Measurements from ENCODE around the gene C5orf47. TPM values are rescaled to one million over a fixed set of nuclear protein-coding genes. Genes with fewer than 3 reads are reported as not detected.

The C5orf47 gene
- total RNA-seq, 1 donor from 2014 or later: not detected

GRCh38 chr5:173974688-173975239 is 14.2 kb upstream of the C5orf47 start:
- no peak overlapping the region for H3K4me3 Mint-ChIP-seq
- TF ChIP-seq CTCF (conservative IDR thresholded peaks at IDR 0.05): no peak
- peaks cover 26% of the 10 kb centered on the region for H3K27me3 Mint-ChIP-seq (ENCODE audit: low read depth)
- no peaks in the 10 kb centered on the region for H3K9me3 Mint-ChIP-seq
- H3K36me3 Mint-ChIP-seq (ENCODE audit: low read depth): no peaks in the 10 kb centered on the region
- DNase-seq (ENCODE audit: low read depth, low spot score): no peak
- no peak overlapping the region for H3K27ac Mint-ChIP-seq (ENCODE audit: unreplicated experiment)
- peaks cover 24% of the 10 kb centered on the region for H3K4me1 Mint-ChIP-seq

GRCh38 chr5:173981185-173981761 is 7.7 kb upstream of the C5orf47 start:
- Mint-ChIP-seq H3K27ac (ENCODE audit: unreplicated experiment) (no peak overlapping the region), H3K4me3 (no peak overlapping the region), H3K27me3 (ENCODE audit: low read depth) (peaks cover 26% of the 10 kb centered on the region), H3K4me1 (no peaks in the 10 kb centered on the region), H3K9me3 (peaks cover 7% of the 10 kb centered on the region), H3K36me3 (ENCODE audit: low read depth) (peaks cover 4% of the 10 kb centered on the region)
- no peak for TF ChIP-seq CTCF (conservative IDR thresholded peaks at IDR 0.05)
- DNase-seq (ENCODE audit: low read depth, low spot score): no peak

- H3K27me3 Mint-ChIP-seq (ENCODE audit: low read depth): peaks cover 13% of the 10 kb centered on the region
- H3K4me1 Mint-ChIP-seq: no peaks in the 10 kb centered on the region
- H3K27ac Mint-ChIP-seq (ENCODE audit: unreplicated experiment): no peak overlapping the region
- H3K36me3 Mint-ChIP-seq (ENCODE audit: low read depth): peaks cover 4% of the 10 kb centered on the region
- TF ChIP-seq CTCF (conservative IDR thresholded peaks at IDR 0.05): peak; percentile 47
- peaks cover 7% of the 10 kb centered on the region for H3K9me3 Mint-ChIP-seq
- no peak overlapping the region for H3K4me3 Mint-ChIP-seq
- no peak for DNase-seq (ENCODE audit: low read depth, low spot score)
These were observed 4.8 kb upstream of the C5orf47 start for GRCh38 chr5:173984218-173984617.

- DNase-seq (ENCODE audit: low read depth, low spot score): no peak
- Mint-ChIP-seq H3K4me3 (no peak overlapping the region), H3K27me3 (ENCODE audit: low read depth) (no peaks in the 10 kb centered on the region), H3K4me1 (no peaks in the 10 kb centered on the region), H3K27ac (ENCODE audit: unreplicated experiment) (no peak overlapping the region), H3K36me3 (ENCODE audit: low read depth) (no peaks in the 10 kb centered on the region), H3K9me3 (peaks cover 6% of the 10 kb centered on the region)
- no peak for TF ChIP-seq CTCF (conservative IDR thresholded peaks at IDR 0.05)
These were observed 587 bp downstream of the C5orf47 start for GRCh38 chr5:173989432-173990082.

- Mint-ChIP-seq H3K36me3 (ENCODE audit: low read depth) (no peaks in the 10 kb centered on the region), H3K4me3 (no peak overlapping the region), H3K27ac (ENCODE audit: unreplicated experiment) (peak overlapping the region; percentile 5), H3K9me3 (no peaks in the 10 kb centered on the region), H3K4me1 (no peaks in the 10 kb centered on the region), H3K27me3 (ENCODE audit: low read depth) (peaks cover 28% of the 10 kb centered on the region)
- no peak for TF ChIP-seq CTCF (conservative IDR thresholded peaks at IDR 0.05)
- DNase-seq (ENCODE audit: low read depth, low spot score): no peak
These were observed 8.4 kb downstream of the C5orf47 start for GRCh38 chr5:173997331-173997730.

Measured in neural crest cell (in vitro differentiated cells).